MM.1S (cell line): Measurements from ENCODE around the gene RTP5.
"Not testable (repeated sequence)": the region's sequence is repeated elsewhere in the genome, so short reads cannot be mapped to it uniquely, and the experiment has no call there.

Source experiments
- DNase-seq: peaks from one replicate; pipeline ENCODE4 v3.0.0-alpha.2; 2015
- H2AFZ ChIP-seq: fragments of 300-600 bp; sonication (generic); 2 replicates; pipeline ENCODE4 v1.6.0; 2016; ENCODE audit warnings: antibody characterized with exemption, low read length
- H3F3A ChIP-seq: fragments of 300-600 bp; sonication (generic); 2 replicates; pipeline ENCODE4 v1.6.1; 2016; ENCODE audit warnings: mild to moderate bottlenecking, antibody characterized with exemption, low read length, moderate library complexity, mixed read lengths; ENCODE audit not compliant: insufficient read depth
- H3K27ac ChIP-seq: fragments of 300-600 bp; sonication (generic); 2 replicates; pipeline ENCODE4 v1.5.1; 2016; ENCODE audit warnings: mild to moderate bottlenecking, low read length
- H3K27me3 ChIP-seq: fragments of 300-600 bp; sonication (generic); replicated peaks from 2 replicates; pipeline ENCODE4 v1.6.0; 2016; ENCODE audit warnings: low read length; ENCODE audit not compliant: insufficient read depth
- H3K36me3 ChIP-seq: fragments of 300-600 bp; sonication (generic); replicated peaks from 2 replicates; pipeline ENCODE4 v1.6.1; 2016; ENCODE audit warnings: mild to moderate bottlenecking, low read length, mixed read lengths; ENCODE audit not compliant: insufficient read depth
- H3K4me1 ChIP-seq: fragments of 300-600 bp; sonication (generic); 2 replicates; pipeline ENCODE4 v1.6.1; 2016; ENCODE audit warnings: low read length, mixed read lengths
- H3K4me2 ChIP-seq: fragments of 300-600 bp; sonication (generic); 2 replicates; pipeline ENCODE4 v1.6.0; 2016; ENCODE audit warnings: low read depth, low read length
- H3K4me3 ChIP-seq: fragments of 300-600 bp; sonication (generic); 2 replicates; pipeline ENCODE4 v1.5.1; 2016; ENCODE audit warnings: low read length, mixed read lengths
- H3K79me2 ChIP-seq: fragments of 300-600 bp; sonication (generic); 2 replicates; pipeline ENCODE4 v1.6.1; 2016; ENCODE audit warnings: mixed run types, low read length, mixed read lengths
- H3K9ac ChIP-seq: fragments of 300-600 bp; sonication (generic); 2 replicates; pipeline ENCODE4 v1.6.1; 2016; ENCODE audit warnings: low read length, mixed read lengths
- H3K9me2 ChIP-seq: fragments of 300-600 bp; sonication (generic); replicated peaks from 2 replicates; pipeline ENCODE4 v1.6.1; 2016; ENCODE audit warnings: mild to moderate bottlenecking, low read length, mixed read lengths; ENCODE audit not compliant: insufficient read depth
- H3K9me3 ChIP-seq: fragments of 300-600 bp; sonication (generic); replicated peaks from 2 replicates; pipeline ENCODE4 v1.6.1; 2016; ENCODE audit warnings: mild to moderate bottlenecking, low read length, mixed read lengths; ENCODE audit not compliant: insufficient read depth
- H4K20me1 ChIP-seq: fragments of 300-600 bp; sonication (generic); 2 replicates; pipeline ENCODE4 v1.6.1; 2016; ENCODE audit warnings: mild to moderate bottlenecking, low read length, moderate library complexity, mixed read lengths; ENCODE audit not compliant: insufficient read depth
- CTCF ChIP-seq: fragments of 300-600 bp; sonication (generic); IDR thresholded peaks from 2 replicates; pipeline ENCODE4 v1.5.1; 2016; ENCODE audit warnings: antibody characterized with exemption, low read length, mixed read lengths
- EZH2 ChIP-seq: fragments of 300-600 bp; sonication (generic); optimal IDR thresholded peaks from 2 replicates; pipeline ENCODE3; 2017; ENCODE audit warnings: low read depth, mild to moderate bottlenecking, antibody characterized with exemption, low read length, mixed read lengths
- EZH2phosphoT487 ChIP-seq: fragments of 300-600 bp; sonication (generic); IDR thresholded peaks from 2 replicates; pipeline ENCODE4 v1.6.1; 2018; ENCODE audit warnings: antibody characterized with exemption, low read length

The RTP5 gene

GRCh38 chr2:241905716-241906377, 36.3 kb downstream of the RTP5 start:
- no peak for DNase-seq
- no peak overlapping the region for H3K27ac ChIP-seq

GRCh38 chr2:241906378-241906770, 36.8 kb downstream of the RTP5 start:
- H3K9me3 ChIP-seq, DNase-seq, H3K27ac ChIP-seq, H2AFZ ChIP-seq, H3F3A ChIP-seq, H3K9me2 ChIP-seq, H4K20me1 ChIP-seq, H3K36me3 ChIP-seq, H3K79me2 ChIP-seq, H3K4me1 ChIP-seq, H3K9ac ChIP-seq, H3K4me3 ChIP-seq, H3K4me2 ChIP-seq, H3K27me3 ChIP-seq: not testable (repeated sequence)

More at GRCh38 chr2:241905716-241906377, 36.3 kb downstream of the RTP5 start:
- H3F3A ChIP-seq = no peaks in the 10 kb centered on the region
- H3K9me3 ChIP-seq = no peaks in the 10 kb centered on the region
- no peak overlapping the region for H3K9ac ChIP-seq
- H3K4me2 ChIP-seq = no peak overlapping the region
- H3K9me2 ChIP-seq = no peaks in the 10 kb centered on the region
- TF ChIP-seq CTCF = no peak
- TF ChIP-seq EZH2phosphoT487 = no peak
- no peak for TF ChIP-seq EZH2
- H3K27me3 ChIP-seq = no peaks in the 10 kb centered on the region
- H3K4me3 ChIP-seq = no peak overlapping the region
- no peak overlapping the region for H2AFZ ChIP-seq
- no peaks in the 10 kb centered on the region for H3K36me3 ChIP-seq
- no peaks in the 10 kb centered on the region for H3K4me1 ChIP-seq
- H3K79me2 ChIP-seq = no peaks in the 10 kb centered on the region
- no peaks in the 10 kb centered on the region for H4K20me1 ChIP-seq

GRCh38 chr2:241906826-241907570, 37.5 kb downstream of the RTP5 start:
- Histone ChIP-seq H4K20me1 (no peaks in the 10 kb centered on the region), H3K9ac (no peak overlapping the region), H3K79me2 (no peaks in the 10 kb centered on the region), H3K9me3 (no peaks in the 10 kb centered on the region), H3K27me3 (no peaks in the 10 kb centered on the region), H3K27ac (no peak overlapping the region), H3K4me2 (no peak overlapping the region), H3K4me3 (no peak overlapping the region), H3K4me1 (no peaks in the 10 kb centered on the region), H3F3A (no peaks in the 10 kb centered on the region), H2AFZ (no peak overlapping the region), H3K36me3 (no peaks in the 10 kb centered on the region), H3K9me2 (no peaks in the 10 kb centered on the region)
- TF ChIP-seq EZH2 (no peak), EZH2phosphoT487 (no peak), CTCF (no peak)
- no peak for DNase-seq

- H3K27me3 ChIP-seq = not testable (repeated sequence)
These were observed 38.3 kb downstream of the RTP5 start for GRCh38 chr2:241907831-241908230.

More at GRCh38 chr2:241907831-241908230, 38.3 kb downstream of the RTP5 start:
- not testable (repeated sequence) for H4K20me1 ChIP-seq, DNase-seq, H2AFZ ChIP-seq, H3K9ac ChIP-seq, H3K4me2 ChIP-seq, H3K36me3 ChIP-seq, H3K9me2 ChIP-seq, H3K9me3 ChIP-seq, H3K4me3 ChIP-seq, H3F3A ChIP-seq, H3K79me2 ChIP-seq, H3K4me1 ChIP-seq, H3K27ac ChIP-seq
